ENCODE results near the gene PRPH2.

DNA sequence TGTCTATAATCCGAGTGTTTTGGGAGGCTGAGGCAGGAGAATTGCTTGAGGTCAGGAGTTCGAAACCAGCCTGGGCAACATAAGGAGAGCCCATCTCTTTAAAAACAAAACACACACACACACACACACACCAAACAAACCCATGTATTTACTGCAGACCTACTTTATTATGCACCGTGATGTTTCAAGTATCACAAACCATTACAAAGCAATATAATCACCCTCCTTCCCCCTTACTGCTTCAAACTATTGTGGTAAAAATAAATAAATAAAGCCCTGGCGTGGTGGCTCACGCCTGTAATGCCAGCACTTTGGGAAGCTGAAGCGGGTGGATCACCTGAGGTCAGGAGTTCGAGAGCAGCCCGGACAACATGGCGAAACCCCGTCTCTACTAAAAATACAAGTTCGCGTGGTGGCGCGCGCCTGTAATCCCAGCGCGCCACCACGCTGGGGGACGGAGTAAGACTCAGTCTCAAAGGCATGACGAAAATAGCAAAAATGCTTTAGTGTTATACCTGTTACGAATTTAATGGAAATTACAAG is 22.0 kb upstream of the PRPH2 start:
- TF ChIP-seq, protein P1, sequence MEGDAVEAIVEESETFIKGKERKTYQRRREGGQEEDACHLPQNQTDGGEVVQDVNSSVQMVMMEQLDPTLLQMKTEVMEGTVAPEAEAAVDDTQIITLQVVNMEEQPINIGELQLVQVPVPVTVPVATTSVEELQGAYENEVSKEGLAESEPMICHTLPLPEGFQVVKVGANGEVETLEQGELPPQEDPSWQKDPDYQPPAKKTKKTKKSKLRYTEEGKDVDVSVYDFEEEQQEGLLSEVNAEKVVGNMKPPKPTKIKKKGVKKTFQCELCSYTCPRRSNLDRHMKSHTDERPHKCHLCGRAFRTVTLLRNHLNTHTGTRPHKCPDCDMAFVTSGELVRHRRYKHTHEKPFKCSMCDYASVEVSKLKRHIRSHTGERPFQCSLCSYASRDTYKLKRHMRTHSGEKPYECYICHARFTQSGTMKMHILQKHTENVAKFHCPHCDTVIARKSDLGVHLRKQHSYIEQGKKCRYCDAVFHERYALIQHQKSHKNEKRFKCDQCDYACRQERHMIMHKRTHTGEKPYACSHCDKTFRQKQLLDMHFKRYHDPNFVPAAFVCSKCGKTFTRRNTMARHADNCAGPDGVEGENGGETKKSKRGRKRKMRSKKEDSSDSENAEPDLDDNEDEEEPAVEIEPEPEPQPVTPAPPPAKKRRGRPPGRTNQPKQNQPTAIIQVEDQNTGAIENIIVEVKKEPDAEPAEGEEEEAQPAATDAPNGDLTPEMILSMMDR (IDR thresholded peaks at IDR 0.05; ENCODE audit: insufficient read depth, low read depth, low read length): no peak
- no peak for TF ChIP-seq EZH2 (IDR thresholded peaks at IDR 0.05; ENCODE audit: insufficient read depth, low read length)

Measured in astrocyte (in vitro differentiated cells and primary cell).